ENCODE results near the gene SLC44A1.

SLC44A1 gene

GRCh38 chr9:105416840-105417239 lies 172.4 kb downstream of the SLC44A1 start:
- no peak for DNase-seq (ENCODE audit: low read depth)
- Histone ChIP-seq H3K36me3 (ENCODE audit: control insufficient read depth, insufficient read depth, low read length, severe bottlenecking) (no peaks in the 10 kb centered on the region), H3K4me1 (ENCODE audit: control insufficient read depth, insufficient read depth, low read length) (peaks cover 20% of the 10 kb centered on the region), H3K27me3 (replicated peaks; ENCODE audit: control insufficient read depth, insufficient read depth, low read length) (no peaks in the 10 kb centered on the region), H3K4me3 (ENCODE audit: low read length) (no peak overlapping the region), H3K9ac (ENCODE audit: low read length) (no peak overlapping the region), H3K9me3 (ENCODE audit: control insufficient read depth, low read length) (no peaks in the 10 kb centered on the region)

GRCh38 chr9:105418588-105419500 lies 174.4 kb downstream of the SLC44A1 start:
- H3K27me3 ChIP-seq (replicated peaks; ENCODE audit: control insufficient read depth, insufficient read depth, low read length): no peaks in the 10 kb centered on the region
- no peaks in the 10 kb centered on the region for H3K9me3 ChIP-seq (ENCODE audit: control insufficient read depth, low read length)
- no peaks in the 10 kb centered on the region for H3K36me3 ChIP-seq (ENCODE audit: control insufficient read depth, insufficient read depth, low read length, severe bottlenecking)
- no peak overlapping the region for H3K4me3 ChIP-seq (ENCODE audit: low read length)
- DNase-seq (ENCODE audit: low read depth): no peak
- no peak overlapping the region for H3K9ac ChIP-seq (ENCODE audit: low read length)
- H3K4me1 ChIP-seq (ENCODE audit: control insufficient read depth, insufficient read depth, low read length): peaks cover 12% of the 10 kb centered on the region

DNA sequence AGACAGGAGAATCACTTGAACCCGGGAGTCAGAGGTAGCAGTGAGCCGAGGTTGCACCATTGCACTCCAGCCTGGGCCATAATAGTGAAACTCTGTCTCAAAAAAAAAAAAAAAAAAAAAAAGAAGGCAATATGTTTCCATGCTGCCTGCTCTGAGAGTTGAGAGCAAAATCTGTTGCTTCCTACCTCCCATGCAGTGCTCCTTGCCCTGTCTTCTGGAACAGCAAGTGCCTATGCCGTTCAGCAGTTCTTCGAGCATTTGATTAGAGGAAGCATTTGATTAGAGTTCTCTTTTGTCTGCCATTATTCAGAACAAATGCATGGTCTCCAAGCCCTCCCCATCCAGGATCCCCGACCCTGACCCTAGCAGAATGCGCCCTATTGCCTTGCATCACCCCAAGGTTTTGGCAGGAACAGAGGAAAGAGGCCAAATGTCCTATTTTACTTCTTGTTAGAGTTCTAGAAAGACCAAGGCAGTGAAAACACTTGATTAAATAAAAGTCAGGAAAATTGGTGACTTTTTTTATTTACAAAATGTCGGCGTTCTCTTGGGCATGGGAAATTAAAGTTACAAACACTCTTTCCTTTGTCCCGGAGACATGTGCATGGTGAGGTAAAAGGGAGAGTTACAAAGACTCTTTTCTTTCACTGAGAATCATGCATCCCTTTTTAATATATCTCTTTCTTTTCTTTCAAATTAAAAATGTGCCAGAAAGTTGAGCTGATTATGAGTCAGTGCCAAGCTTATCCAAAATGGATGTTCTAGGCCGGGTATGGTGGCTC lies 175.6 kb downstream of the SLC44A1 start:
- Histone ChIP-seq H3K9me3 (ENCODE audit: control insufficient read depth, low read length) (no peaks in the 10 kb centered on the region), H3K4me1 (ENCODE audit: control insufficient read depth, insufficient read depth, low read length) (peaks cover 12% of the 10 kb centered on the region), H3K4me3 (ENCODE audit: low read length) (no peak overlapping the region), H3K9ac (ENCODE audit: low read length) (no peak overlapping the region), H3K27me3 (replicated peaks; ENCODE audit: control insufficient read depth, insufficient read depth, low read length) (no peaks in the 10 kb centered on the region), H3K36me3 (ENCODE audit: control insufficient read depth, insufficient read depth, low read length, severe bottlenecking) (no peaks in the 10 kb centered on the region)
- DNase-seq (ENCODE audit: low read depth): no peak

DNA sequence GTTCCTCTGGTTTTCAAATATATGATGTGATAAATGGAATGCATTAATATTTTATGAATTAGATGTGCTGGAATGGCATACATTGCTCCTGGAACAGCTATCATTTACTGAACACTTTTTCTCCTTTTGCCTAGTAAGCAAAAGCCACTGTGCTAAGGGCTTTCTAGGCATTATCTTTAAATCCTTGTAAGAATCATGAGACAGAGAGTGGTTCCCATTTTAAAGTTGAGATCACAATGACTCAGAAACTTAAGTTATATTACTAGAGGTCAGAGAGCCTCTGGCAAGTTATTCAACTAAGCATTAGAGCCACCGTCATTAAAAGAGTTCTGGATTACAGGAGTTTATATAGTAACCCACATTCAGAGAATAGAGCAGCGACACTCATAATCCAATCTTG lies 176.7 kb downstream of the SLC44A1 start:
- H3K4me3 ChIP-seq (ENCODE audit: low read length): no peak overlapping the region
- DNase-seq (ENCODE audit: low read depth): no peak
- peaks cover 8% of the 10 kb centered on the region for H3K4me1 ChIP-seq (ENCODE audit: control insufficient read depth, insufficient read depth, low read length)
- no peaks in the 10 kb centered on the region for H3K9me3 ChIP-seq (ENCODE audit: control insufficient read depth, low read length)
- H3K27me3 ChIP-seq (replicated peaks; ENCODE audit: control insufficient read depth, insufficient read depth, low read length): no peaks in the 10 kb centered on the region
- H3K9ac ChIP-seq (ENCODE audit: low read length): no peak overlapping the region
- no peaks in the 10 kb centered on the region for H3K36me3 ChIP-seq (ENCODE audit: control insufficient read depth, insufficient read depth, low read length, severe bottlenecking)

- no peak overlapping the region for H3K9ac ChIP-seq (ENCODE audit: low read length)
- peaks cover 8% of the 10 kb centered on the region for H3K4me1 ChIP-seq (ENCODE audit: control insufficient read depth, insufficient read depth, low read length)
- H3K9me3 ChIP-seq (ENCODE audit: control insufficient read depth, low read length): no peaks in the 10 kb centered on the region
- no peaks in the 10 kb centered on the region for H3K27me3 ChIP-seq (replicated peaks; ENCODE audit: control insufficient read depth, insufficient read depth, low read length)
- no peak for DNase-seq (ENCODE audit: low read depth)
- H3K36me3 ChIP-seq (ENCODE audit: control insufficient read depth, insufficient read depth, low read length, severe bottlenecking): no peaks in the 10 kb centered on the region
- H3K4me3 ChIP-seq (ENCODE audit: low read length): no peak overlapping the region
These were observed 177.4 kb downstream of the SLC44A1 start for GRCh38 chr9:105421864-105422263.

- Histone ChIP-seq H3K4me3 (ENCODE audit: low read length) (no peak overlapping the region), H3K4me1 (ENCODE audit: control insufficient read depth, insufficient read depth, low read length) (no peaks in the 10 kb centered on the region), H3K36me3 (ENCODE audit: control insufficient read depth, insufficient read depth, low read length, severe bottlenecking) (no peaks in the 10 kb centered on the region), H3K27me3 (replicated peaks; ENCODE audit: control insufficient read depth, insufficient read depth, low read length) (no peaks in the 10 kb centered on the region), H3K9ac (ENCODE audit: low read length) (no peak overlapping the region), H3K9me3 (ENCODE audit: control insufficient read depth, low read length) (no peaks in the 10 kb centered on the region)
- DNase-seq (ENCODE audit: low read depth): peak; percentile 63
These were observed 181.5 kb downstream of the SLC44A1 start for GRCh38 chr9:105425816-105426433.

- Histone ChIP-seq H3K27me3 (replicated peaks; ENCODE audit: control insufficient read depth, insufficient read depth, low read length) (no peaks in the 10 kb centered on the region), H3K36me3 (ENCODE audit: control insufficient read depth, insufficient read depth, low read length, severe bottlenecking) (no peaks in the 10 kb centered on the region), H3K9me3 (ENCODE audit: control insufficient read depth, low read length) (no peaks in the 10 kb centered on the region), H3K4me3 (ENCODE audit: low read length) (no peak overlapping the region), H3K9ac (ENCODE audit: low read length) (no peak overlapping the region), H3K4me1 (ENCODE audit: control insufficient read depth, insufficient read depth, low read length) (no peaks in the 10 kb centered on the region)
- no peak for DNase-seq (ENCODE audit: low read depth)
These were observed 182.2 kb downstream of the SLC44A1 start for GRCh38 chr9:105426657-105427056.

GRCh38 chr9:105431424-105432246 lies 187.2 kb downstream of the SLC44A1 start:
- DNase-seq (ENCODE audit: low read depth): no peak
- H3K36me3 ChIP-seq (ENCODE audit: control insufficient read depth, insufficient read depth, low read length, severe bottlenecking): no peaks in the 10 kb centered on the region

DNA sequence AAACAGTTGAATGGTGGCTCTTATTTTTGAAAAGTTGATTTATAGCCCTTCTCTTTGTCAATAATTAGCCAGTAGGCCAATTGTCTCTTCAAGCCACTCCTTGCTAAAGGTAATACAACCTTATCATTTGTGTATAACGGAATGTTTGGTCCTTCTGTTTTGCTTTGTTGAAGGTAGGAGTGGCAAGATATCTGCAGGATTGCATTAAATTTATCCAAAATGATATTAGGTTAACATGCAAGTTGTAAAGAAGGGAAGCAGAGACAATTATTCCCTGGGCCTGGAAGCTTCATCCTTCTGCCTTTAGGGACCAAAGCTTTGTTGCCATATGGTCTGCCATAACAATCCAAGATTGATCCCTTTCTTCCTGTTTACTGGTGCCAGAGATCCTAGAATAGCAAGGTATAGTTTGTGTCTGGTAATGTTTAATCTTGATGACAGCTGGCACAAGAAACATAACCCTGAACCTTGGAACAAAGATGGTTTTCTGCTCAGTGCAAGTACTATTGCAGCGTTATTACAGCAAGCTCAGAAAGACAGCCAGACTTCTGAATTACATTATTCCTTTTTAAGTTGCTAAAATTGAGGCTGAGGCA lies 187.9 kb downstream of the SLC44A1 start:
- H3K9me3 ChIP-seq (ENCODE audit: control insufficient read depth, low read length): no peaks in the 10 kb centered on the region
- no peaks in the 10 kb centered on the region for H3K27me3 ChIP-seq (replicated peaks; ENCODE audit: control insufficient read depth, insufficient read depth, low read length)
- no peaks in the 10 kb centered on the region for H3K36me3 ChIP-seq (ENCODE audit: control insufficient read depth, insufficient read depth, low read length, severe bottlenecking)
- H3K4me1 ChIP-seq (ENCODE audit: control insufficient read depth, insufficient read depth, low read length): no peaks in the 10 kb centered on the region
- no peak overlapping the region for H3K9ac ChIP-seq (ENCODE audit: low read length)
- no peak overlapping the region for H3K4me3 ChIP-seq (ENCODE audit: low read length)
- no peak for DNase-seq (ENCODE audit: low read depth)

More at GRCh38 chr9:105431424-105432246, 187.2 kb downstream of the SLC44A1 start:
- no peak overlapping the region for H3K4me3 ChIP-seq (ENCODE audit: low read length)
- H3K4me1 ChIP-seq (ENCODE audit: control insufficient read depth, insufficient read depth, low read length): no peaks in the 10 kb centered on the region
- H3K27me3 ChIP-seq (replicated peaks; ENCODE audit: control insufficient read depth, insufficient read depth, low read length): no peaks in the 10 kb centered on the region
- H3K9ac ChIP-seq (ENCODE audit: low read length): no peak overlapping the region
- no peaks in the 10 kb centered on the region for H3K9me3 ChIP-seq (ENCODE audit: control insufficient read depth, low read length)

DNA sequence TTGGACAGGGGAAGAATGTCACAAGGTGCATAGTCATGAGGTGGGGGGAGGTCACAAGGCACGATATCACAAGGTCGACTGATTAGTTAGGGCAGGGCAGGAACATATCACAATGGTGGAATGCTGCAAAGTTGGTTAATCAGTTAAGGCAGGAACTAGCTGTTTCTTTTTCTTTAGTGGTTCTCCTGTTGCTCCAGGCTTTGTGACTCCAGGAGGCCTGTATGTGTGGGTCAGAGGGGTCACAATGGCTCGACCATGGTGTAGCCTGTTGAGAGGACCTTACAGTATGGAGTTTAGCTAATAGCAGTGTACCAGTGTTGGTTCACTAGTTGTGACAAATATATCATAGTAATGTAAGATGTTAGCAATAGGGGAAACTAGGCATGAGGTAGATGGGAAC lies 191.0 kb downstream of the SLC44A1 start:
- H3K36me3 ChIP-seq (ENCODE audit: control insufficient read depth, insufficient read depth, low read length, severe bottlenecking): no peaks in the 10 kb centered on the region
- DNase-seq (ENCODE audit: low read depth): no peak
- no peaks in the 10 kb centered on the region for H3K4me1 ChIP-seq (ENCODE audit: control insufficient read depth, insufficient read depth, low read length)
- no peaks in the 10 kb centered on the region for H3K27me3 ChIP-seq (replicated peaks; ENCODE audit: control insufficient read depth, insufficient read depth, low read length)
- no peak overlapping the region for H3K9ac ChIP-seq (ENCODE audit: low read length)
- no peak overlapping the region for H3K4me3 ChIP-seq (ENCODE audit: low read length)
- H3K9me3 ChIP-seq (ENCODE audit: control insufficient read depth, low read length): no peaks in the 10 kb centered on the region

Data from adipocyte (in vitro differentiated cells).